ENCODE results near the gene DCLK3.

GRCh38 chr3:36756269-36756668, 8.1 kb downstream of the DCLK3 start:
- TF ChIP-seq POLR2A (IDR thresholded peaks at IDR 0.05) (no peak), POLR2AphosphoS5 (IDR thresholded peaks at IDR 0.05; ENCODE audit: insufficient read depth in 1 of 2, low read depth in 1 of 2) (no peak), CTCF (IDR thresholded peaks at IDR 0.05) (no peak)

Data from vagina (tissue), 2 donors.